IMR-90 (cell line): ENCODE results near the gene TMEM140. TPM values are rescaled to one million over a fixed set of nuclear protein-coding genes. Genes with fewer than 3 reads are reported as not detected.

Experiments used
- ATAC-seq: fragments of 200-7000 bp; cut with Tn5 transposase; 2 replicates; pipeline ENCODE4 v1.9.1; 2020; ENCODE audit warnings: low read depth, mild to moderate bottlenecking, moderate library complexity
- BruUV-seq: library from RNA; stranded (reverse); fragments of 400-500 nt; replicated peaks from 2 replicates; lab custom pipeline; 2021; lab: Mats Ljungman, UMichigan
- CTCF ChIA-PET: fragments of 300-600 bp; formaldehyde crosslinking; extraction: SDS; loops from one replicate; lab custom pipeline; 2021; ENCODE audit warnings: antibody characterized with exemption; lab: Yijun Ruan, JAX
- POLR2A ChIA-PET: fragments of 300-600 bp; sonication (Branson Sonifier 250); formaldehyde crosslinking; loops from one replicate; lab custom pipeline; 2022; ENCODE audit warnings: antibody characterized with exemption; ENCODE audit not compliant: unreplicated experiment; lab: Charles Lee
- DNase-seq: peaks from one replicate; pipeline ENCODE4 v3.0.0; 2013
- H2AFZ ChIP-seq: replicated peaks from 2 replicates; pipeline ENCODE3; 2013; ENCODE audit warnings: low read length, mild to moderate bottlenecking; ENCODE audit not compliant: poor library complexity
- H2AK5ac ChIP-seq: 2 replicates; pipeline ENCODE4 v1.6.1; 2013; ENCODE audit warnings: low read depth, low read length, inconsistent platforms
- H2AK9ac ChIP-seq: replicated peaks from 2 replicates; pipeline ENCODE3; 2013; ENCODE audit warnings: mild to moderate bottlenecking, low read depth, low read length, moderate library complexity; ENCODE audit not compliant: poor library complexity
- H2BK120ac ChIP-seq: 2 replicates; pipeline ENCODE4 v1.6.1; 2013; ENCODE audit warnings: low read depth, low read length, inconsistent platforms
- H2BK15ac ChIP-seq: 3 replicates; pipeline ENCODE4 v1.6.1; 2013; ENCODE audit warnings: low read depth, low read length, inconsistent platforms
- H2BK20ac ChIP-seq: 2 replicates; pipeline ENCODE4 v1.6.1; 2013; ENCODE audit warnings: low read depth, mild to moderate bottlenecking, inconsistent platforms, low read length, moderate library complexity
- H2BK5ac ChIP-seq: 2 replicates; pipeline ENCODE4 v1.6.1; 2013; ENCODE audit warnings: mild to moderate bottlenecking, low read depth, low read length, inconsistent platforms; ENCODE audit not compliant: poor library complexity, severe bottlenecking
- H3K14ac ChIP-seq: replicated peaks from 2 replicates; pipeline ENCODE4 v1.6.1; 2013; ENCODE audit warnings: low read depth, low read length, inconsistent platforms
- H3K18ac ChIP-seq: 2 replicates; pipeline ENCODE4 v1.6.1; 2013; ENCODE audit warnings: low read depth, low read length, control low read depth
- H3K23ac ChIP-seq: 2 replicates; pipeline ENCODE4 v1.6.1; 2013; ENCODE audit warnings: low read depth, low read length, inconsistent platforms
- H3K27ac ChIP-seq: 2 replicates; pipeline ENCODE4 v1.5.1; 2013; ENCODE audit warnings: mild to moderate bottlenecking, control low read depth, low read length; ENCODE audit not compliant: insufficient read depth
- H3K27me3 ChIP-seq: 2 replicates; pipeline ENCODE4 v1.6.1; 2013; ENCODE audit warnings: low read length; ENCODE audit not compliant: control insufficient read depth, insufficient read depth
- H3K36me3 ChIP-seq: 2 replicates; pipeline ENCODE4 v1.6.1; 2013; ENCODE audit warnings: low read length, mixed read lengths; ENCODE audit not compliant: control insufficient read depth, insufficient read depth
- H3K4ac ChIP-seq: 2 replicates; pipeline ENCODE4 v1.6.1; 2013; ENCODE audit warnings: low read depth, low read length, inconsistent platforms
- H3K4me1 ChIP-seq: 2 replicates; pipeline ENCODE4 v1.6.1; 2013; ENCODE audit warnings: low read length, mixed read lengths; ENCODE audit not compliant: control insufficient read depth, insufficient read depth
- H3K4me2 ChIP-seq: 2 replicates; pipeline ENCODE4 v1.6.1; 2013; ENCODE audit warnings: low read depth, mild to moderate bottlenecking, control low read depth, low read length, moderate library complexity
- H3K4me3 ChIP-seq: 2 replicates; pipeline ENCODE4 v1.5.1; 2013; ENCODE audit warnings: low read depth, mild to moderate bottlenecking, control low read depth, low read length, moderate library complexity; ENCODE audit not compliant: insufficient read depth
- H3K56ac ChIP-seq: 2 replicates; pipeline ENCODE4 v1.6.1; 2013; ENCODE audit warnings: low read length, inconsistent platforms; ENCODE audit not compliant: insufficient read depth; ENCODE audit errors: extremely low read depth
- H3K79me1 ChIP-seq, 2 experiments: 2 replicates each; pipeline ENCODE4 v1.6.1; 2013; ENCODE audit warnings: low read length in 2 of 2, inconsistent platforms in 1 of 2, low read depth in 1 of 2
- H3K9ac ChIP-seq: 2 replicates; pipeline ENCODE4 v1.6.1; 2013; ENCODE audit warnings: low read depth, low read length, control low read depth
- H3K9me1 ChIP-seq: 2 replicates; pipeline ENCODE4 v1.6.1; 2013; ENCODE audit warnings: low read length, inconsistent platforms; ENCODE audit not compliant: insufficient read depth
- H3K9me3 ChIP-seq: 2 replicates; pipeline ENCODE4 v1.6.1; 2013; ENCODE audit warnings: low read length; ENCODE audit not compliant: control insufficient read depth, insufficient read depth
- H4K20me1 ChIP-seq: 2 replicates; pipeline ENCODE4 v1.6.1; 2013; ENCODE audit warnings: low read length, inconsistent platforms; ENCODE audit not compliant: insufficient read depth
- H4K5ac ChIP-seq: 2 replicates; pipeline ENCODE4 v1.6.1; 2013; ENCODE audit warnings: mild to moderate bottlenecking, low read depth, low read length, control low read depth
- H4K8ac ChIP-seq, 2 experiments: 2 replicates each; pipeline ENCODE4 v1.6.1; 2013; ENCODE audit warnings: low read depth in 2 of 2, low read length in 2 of 2, control low read depth in 1 of 2, inconsistent platforms in 1 of 2
- H4K91ac ChIP-seq: 2 replicates; pipeline ENCODE4 v1.6.1; 2013; ENCODE audit warnings: low read depth, low read length, inconsistent platforms; ENCODE audit not compliant: insufficient read depth
- CEBPB ChIP-seq: IDR thresholded peaks from 2 replicates; pipeline ENCODE4 v1.6.1; 2012; ENCODE audit warnings: low read depth, low read length, improper control_type of control experiment
- MAZ ChIP-seq: IDR thresholded peaks from 2 replicates; pipeline ENCODE4 v1.6.1; 2012; ENCODE audit warnings: low read depth, mild to moderate bottlenecking, low read length, improper control_type of control experiment, moderate library complexity, borderline replicate concordance
- RAD21 ChIP-seq: IDR thresholded peaks from 2 replicates; pipeline ENCODE4 v1.6.1; 2012; ENCODE audit warnings: low read length, improper control_type of control experiment
- RCOR1 ChIP-seq: IDR thresholded peaks from 2 replicates; pipeline ENCODE4 v1.6.1; 2012; ENCODE audit warnings: mild to moderate bottlenecking, low read length, improper control_type of control experiment; ENCODE audit not compliant: insufficient replicate concordance
- WGBS, 2 experiments: methylation state at CpG; one replicate each; pipeline versions ENCODE4 v1.1.5 to v1.1.7; 2013; ENCODE audit warnings: missing lambda C conversion rate in 2 of 2; ENCODE audit not compliant: insufficient read length in 1 of 2; ENCODE audit errors: extremely low coverage in 2 of 2; 5-methylcytosine and 5-hydroxymethylcytosine counted together
- dilution Hi-C: fragments of 300-500 bp; cut with HindIII; formaldehyde crosslinking; loops from one replicate; pipeline ENCODE4 v1.14.3; 2018; ENCODE audit warnings: low sequenced_read_pairs; ENCODE audit not compliant: unreplicated experiment
- in situ Hi-C: fragments of 300-500 bp; cut with MboI; formaldehyde crosslinking; loops from 3 replicates; pipeline ENCODE4 v1.14.3; 2019; ENCODE audit warnings: low sequenced_read_pairs, inconsistent platforms, mixed read lengths
- intact Hi-C: fragments of 100-400 bp; cut with micrococcal nuclease; formaldehyde crosslinking; loops from 2 replicates; pipeline ENCODE4 v1.10.0; 2022
- polyA plus RNA-seq, 3 experiments: library from polyadenylated mRNA; depleted of rRNA; stranded (reverse); fragments of >200 nt; gene quantifications; 2 replicates each; pipeline ENCODE4 v1.2.3, GENCODE V29; 2012; ENCODE audit warnings: low replicate concordance in 1 of 3
- total RNA-seq: library from RNA; depleted of rRNA; stranded (reverse); fragments of >200 nt; gene quantifications from 2 replicates; pipeline ENCODE4 v1.2.3, GENCODE V29; 2012

Gene TMEM140
- total and polyA plus RNA-seq, 2 of the 4 experiments (the other 2 are of a cell fraction) = 0.24 to 0.72 TPM

DNA sequence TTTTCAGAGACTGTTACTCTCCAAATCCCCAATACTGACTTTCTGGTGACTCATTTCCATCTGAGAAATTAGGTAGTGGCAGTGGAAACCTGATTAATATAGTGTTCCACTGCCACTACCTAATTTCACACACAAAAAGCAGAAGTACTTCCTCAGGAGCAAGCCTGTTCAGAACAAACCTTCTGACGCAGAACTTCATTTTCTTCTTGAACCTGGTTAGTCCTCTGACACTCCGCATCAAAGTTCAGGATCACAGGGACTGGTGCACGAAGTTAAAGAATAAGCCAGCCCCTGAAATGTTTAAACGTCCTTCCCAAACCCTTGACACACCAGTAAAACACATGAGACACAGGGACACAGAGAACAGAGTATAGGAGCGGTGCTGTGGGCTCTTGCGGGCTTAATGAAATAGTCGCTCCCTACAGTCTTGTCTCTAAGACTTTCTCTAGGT, 59.1 kb downstream of the TMEM140 start:
- Histone ChIP-seq H3K18ac (no peak overlapping the region), H3K9ac (no peak overlapping the region), H3K56ac (no peak overlapping the region), H2BK20ac (no peak overlapping the region), H3K79me1 (peaks cover 8 to 40% of the 10 kb centered on the region in 2 experiments; a peak in 3 of 4 replicates), H2AFZ (no peak overlapping the region), H3K27me3 (no peaks in the 10 kb centered on the region), H3K4me1 (peaks cover 8% of the 10 kb centered on the region; the same call in 1 of the 2 replicates), H3K9me1 (peaks cover 20% of the 10 kb centered on the region), H2AK5ac (no peak overlapping the region), H3K36me3 (peaks cover 5% of the 10 kb centered on the region), H3K23ac (no peak overlapping the region), H3K4me3 (no peak overlapping the region), H4K5ac (no peak overlapping the region), H4K91ac (no peak overlapping the region; the same call in 1 of the 2 replicates), H2BK120ac (no peak overlapping the region), H2AK9ac (no peak overlapping the region), H3K4ac (no peak overlapping the region), H3K9me3 (no peaks in the 10 kb centered on the region), H4K8ac (no peak overlapping the region), H3K4me2 (no peak overlapping the region), H2BK5ac (no peak overlapping the region), H3K14ac (no peak overlapping the region), H4K20me1 (no peaks in the 10 kb centered on the region), H2BK15ac (no peak overlapping the region), H3K27ac (no peak overlapping the region)
- ATAC-seq (no peak), DNase-seq (no peak)
- POLR2A ChIA-PET = no interaction called here
- WGBS, 2 experiments = 93% methylated on average over 3 of the region's 7 CpGs; no CpG with 5 or more reads in 1 of the 2 experiments
- dilution Hi-C loops (no loop called here), in situ Hi-C loops (no loop called here), intact Hi-C loops (no loop called here)
- TF ChIP-seq RAD21 = no peak
- TF ChIP-seq RCOR1 = no peak
- no peak for TF ChIP-seq MAZ
- no peak for TF ChIP-seq CEBPB
- BruUV-seq = no TSS peak
- CTCF ChIA-PET = interaction anchor here (0.6 kb wide), 1 partner anchor 128 kb away, joined by 3 read pairs; no protein-coding TSS in a partner anchor
